Mesendoderm (in vitro differentiated cells): ENCODE results near the gene EPS15.

Source experiments
- DNase-seq: peaks from one replicate; pipeline ENCODE4 v3.0.0; 2013
- H2AK5ac ChIP-seq: 2 replicates; pipeline ENCODE4 v1.6.1; 2013; ENCODE audit warnings: low read length, inconsistent platforms
- H2BK120ac ChIP-seq: 2 replicates; pipeline ENCODE4 v1.6.1; 2013; ENCODE audit warnings: low read depth, mild to moderate bottlenecking, low read length, moderate library complexity, mixed read lengths
- H2BK15ac ChIP-seq: replicated peaks from 2 replicates; pipeline ENCODE4 v1.6.1; 2013; ENCODE audit warnings: low read depth, mild to moderate bottlenecking, moderate library complexity
- H2BK5ac ChIP-seq: 2 replicates; pipeline ENCODE4 v1.6.1; 2013; ENCODE audit warnings: low read length, inconsistent platforms
- H3K18ac ChIP-seq: 2 replicates; pipeline ENCODE4 v1.6.1; 2013; ENCODE audit warnings: mild to moderate bottlenecking, low read length, mixed read lengths
- H3K23ac ChIP-seq: one replicate; pipeline ENCODE4 v1.6.1; 2013; ENCODE audit warnings: low read length
- H3K27ac ChIP-seq: 2 replicates; pipeline ENCODE4 v1.5.1; 2013; ENCODE audit warnings: low read depth, mild to moderate bottlenecking, inconsistent platforms, low read length, moderate library complexity
- H3K27me3 ChIP-seq: 2 replicates; pipeline ENCODE4 v1.6.1; 2013; ENCODE audit warnings: low read length, control low read depth, mild to moderate bottlenecking, inconsistent platforms; ENCODE audit not compliant: insufficient read depth, poor library complexity
- H3K36me3 ChIP-seq: 2 replicates; pipeline ENCODE4 v1.6.1; 2013; ENCODE audit warnings: low read length, inconsistent platforms; ENCODE audit not compliant: control insufficient read depth, insufficient read depth
- H3K4ac ChIP-seq: one replicate; pipeline ENCODE4 v1.6.1; 2013; ENCODE audit warnings: low read depth, mild to moderate bottlenecking, low read length, moderate library complexity
- H3K4me1 ChIP-seq: 2 replicates; pipeline ENCODE4 v1.6.1; 2013; ENCODE audit warnings: low read depth, low read length, inconsistent platforms; ENCODE audit not compliant: control insufficient read depth
- H3K4me2 ChIP-seq: 2 replicates; pipeline ENCODE4 v1.6.1; 2013; ENCODE audit warnings: low read length
- H3K4me3 ChIP-seq: 2 replicates; pipeline ENCODE4 v1.5.1; 2013; ENCODE audit warnings: mild to moderate bottlenecking, low read length
- H3K56ac ChIP-seq: one replicate; pipeline ENCODE4 v1.6.1; 2013; ENCODE audit warnings: low read length
- H3K79me1 ChIP-seq: 2 replicates; pipeline ENCODE4 v1.6.1; 2013; ENCODE audit warnings: low read length, inconsistent platforms
- H3K79me2 ChIP-seq: 2 replicates; pipeline ENCODE4 v1.6.1; 2013; ENCODE audit warnings: mild to moderate bottlenecking, low read length; ENCODE audit not compliant: control insufficient read depth, insufficient read depth
- H3K9ac ChIP-seq: 2 replicates; pipeline ENCODE4 v1.6.1; 2013; ENCODE audit warnings: low read length, inconsistent platforms
- H4K5ac ChIP-seq: one replicate; pipeline ENCODE4 v1.6.1; 2013; ENCODE audit warnings: low read length
- H4K8ac ChIP-seq: one replicate; pipeline ENCODE4 v1.6.1; 2013; ENCODE audit warnings: low read depth, mild to moderate bottlenecking, control low read depth, low read length, moderate library complexity
- WGBS: extraction: QIAGEN DNeasy Blood & Tissue Kit; methylation state at CpG from one replicate; pipeline ENCODE4 v1.1.7; 2013; ENCODE audit warnings: low lambda C conversion rate, missing lambda C conversion rate; ENCODE audit not compliant: insufficient coverage; ENCODE audit errors: extremely low coverage; 5-methylcytosine and 5-hydroxymethylcytosine counted together

The EPS15 gene

GRCh38 chr1:51444534-51445192 is 74.4 kb downstream of the EPS15 start:
- no CpG with 5 or more reads among the region's 3 CpGs for WGBS
- Histone ChIP-seq H3K27me3 (no peaks in the 10 kb centered on the region), H2BK120ac (no peak overlapping the region), H4K8ac (no peak overlapping the region), H3K4me1 (no peaks in the 10 kb centered on the region), H2BK5ac (no peak overlapping the region), H4K5ac (no peak overlapping the region), H3K79me1 (no peaks in the 10 kb centered on the region), H3K36me3 (no peaks in the 10 kb centered on the region), H3K18ac (no peak overlapping the region), H3K56ac (no peak overlapping the region), H3K9ac (no peak overlapping the region), H3K27ac (no peak overlapping the region), H3K4me3 (no peak overlapping the region), H2BK15ac (no peak overlapping the region), H3K4ac (no peak overlapping the region), H3K79me2 (no peaks in the 10 kb centered on the region), H2AK5ac (no peak overlapping the region), H3K4me2 (no peak overlapping the region), H3K23ac (no peak overlapping the region)
- no peak for DNase-seq

GRCh38 chr1:51444096-51444495 is 75.0 kb downstream of the EPS15 start:
- Histone ChIP-seq H3K27ac (no peak overlapping the region), H3K9ac (no peak overlapping the region), H2BK5ac (no peak overlapping the region), H3K23ac (no peak overlapping the region), H3K79me1 (no peaks in the 10 kb centered on the region), H3K79me2 (no peaks in the 10 kb centered on the region), H4K8ac (no peak overlapping the region), H2BK120ac (no peak overlapping the region), H3K4me3 (no peak overlapping the region), H3K27me3 (no peaks in the 10 kb centered on the region), H3K36me3 (no peaks in the 10 kb centered on the region), H2BK15ac (no peak overlapping the region), H4K5ac (no peak overlapping the region), H3K4me1 (no peaks in the 10 kb centered on the region), H3K56ac (no peak overlapping the region), H2AK5ac (no peak overlapping the region), H3K4ac (no peak overlapping the region), H3K18ac (no peak overlapping the region), H3K4me2 (no peak overlapping the region)
- no peak for DNase-seq
- no CpG with 5 or more reads among the region's 1 CpG for WGBS

- Histone ChIP-seq H3K56ac (no peak overlapping the region), H2BK120ac (no peak overlapping the region), H3K36me3 (no peaks in the 10 kb centered on the region), H3K27me3 (no peaks in the 10 kb centered on the region), H3K9ac (no peak overlapping the region), H3K18ac (no peak overlapping the region), H2BK5ac (no peak overlapping the region), H3K79me2 (no peaks in the 10 kb centered on the region), H3K4me2 (no peak overlapping the region), H3K4me1 (no peaks in the 10 kb centered on the region), H2AK5ac (no peak overlapping the region), H4K8ac (no peak overlapping the region), H3K79me1 (no peaks in the 10 kb centered on the region), H3K4me3 (no peak overlapping the region), H3K27ac (no peak overlapping the region), H3K4ac (no peak overlapping the region), H2BK15ac (no peak overlapping the region), H3K23ac (no peak overlapping the region), H4K5ac (no peak overlapping the region)
- WGBS: no CpG with 5 or more reads among the region's 5 CpGs
- DNase-seq: no peak
These were observed 75.5 kb downstream of the EPS15 start for GRCh38 chr1:51443555-51443954.

GRCh38 chr1:51442616-51443015 is 76.5 kb downstream of the EPS15 start:
- H3K4me3 ChIP-seq: no peak overlapping the region
- H2BK120ac ChIP-seq: no peak overlapping the region
- peak overlapping the region; percentile 37 for H3K27ac ChIP-seq
- no peak overlapping the region for H2AK5ac ChIP-seq
- no peak overlapping the region for H3K4ac ChIP-seq
- H3K9ac ChIP-seq: no peak overlapping the region
- no peaks in the 10 kb centered on the region for H3K79me1 ChIP-seq
- H3K36me3 ChIP-seq: no peaks in the 10 kb centered on the region
- no peaks in the 10 kb centered on the region for H3K79me2 ChIP-seq
- no peak overlapping the region for H3K4me2 ChIP-seq
- no peak overlapping the region for H4K8ac ChIP-seq
- no peak overlapping the region for H2BK15ac ChIP-seq
- no peak overlapping the region for H3K56ac ChIP-seq
- no peak for DNase-seq
- no peak overlapping the region for H4K5ac ChIP-seq
- H3K4me1 ChIP-seq: no peaks in the 10 kb centered on the region
- no peak overlapping the region for H3K18ac ChIP-seq
- WGBS: no CpG with 5 or more reads among the region's 1 CpG
- no peak overlapping the region for H2BK5ac ChIP-seq
- no peak overlapping the region for H3K23ac ChIP-seq
- no peaks in the 10 kb centered on the region for H3K27me3 ChIP-seq

- peak; percentile 45 for DNase-seq
- H3K56ac ChIP-seq: no peak overlapping the region
These were observed 76.9 kb downstream of the EPS15 start for GRCh38 chr1:51442198-51442597.

GRCh38 chr1:51439895-51440294 is 79.2 kb downstream of the EPS15 start:
- Histone ChIP-seq H3K18ac (no peak overlapping the region), H3K4ac (no peak overlapping the region), H4K5ac (no peak overlapping the region), H3K27me3 (no peaks in the 10 kb centered on the region), H3K4me1 (no peaks in the 10 kb centered on the region), H3K79me2 (no peaks in the 10 kb centered on the region), H2BK5ac (no peak overlapping the region), H2AK5ac (no peak overlapping the region), H2BK15ac (no peak overlapping the region), H3K4me2 (no peak overlapping the region), H3K36me3 (no peaks in the 10 kb centered on the region), H2BK120ac (no peak overlapping the region), H3K9ac (no peak overlapping the region), H3K23ac (no peak overlapping the region), H4K8ac (no peak overlapping the region), H3K27ac (no peak overlapping the region), H3K4me3 (no peak overlapping the region), H3K79me1 (no peaks in the 10 kb centered on the region), H3K56ac (no peak overlapping the region)
- DNase-seq: no peak
- no CpG with 5 or more reads among the region's 4 CpGs for WGBS

More at GRCh38 chr1:51442198-51442597, 76.9 kb downstream of the EPS15 start:
- Histone ChIP-seq H3K4ac (no peak overlapping the region), H3K9ac (no peak overlapping the region), H2BK5ac (no peak overlapping the region), H3K27ac (peak overlapping the region; percentile 37), H3K4me3 (no peak overlapping the region), H4K5ac (no peak overlapping the region), H3K23ac (no peak overlapping the region), H3K27me3 (no peaks in the 10 kb centered on the region), H3K18ac (no peak overlapping the region), H3K4me1 (no peaks in the 10 kb centered on the region), H3K79me1 (no peaks in the 10 kb centered on the region), H2BK15ac (no peak overlapping the region), H3K79me2 (no peaks in the 10 kb centered on the region), H4K8ac (no peak overlapping the region), H2AK5ac (no peak overlapping the region), H3K36me3 (no peaks in the 10 kb centered on the region), H2BK120ac (no peak overlapping the region), H3K4me2 (no peak overlapping the region)
